Common myeloid progenitor, CD34-positive (primary cell): ENCODE results near the gene LARP1.

Source experiments
- CTCF ChIA-PET: fragments of 350-600 bp; sonication (Branson Sonifier 250); formaldehyde crosslinking; loops from one replicate; lab custom pipeline; 2021; ENCODE audit warnings: antibody characterized with exemption; lab: Charles Lee
- POLR2A ChIA-PET: fragments of 350-600 bp; sonication (Branson Sonifier 250); formaldehyde crosslinking; loops from one replicate; lab custom pipeline; 2021; ENCODE audit warnings: antibody characterized with exemption; lab: Charles Lee
- DNase-seq, 3 donors: peaks; one replicate each; pipeline versions ENCODE4 v3.0.0 to v3.0.0-alpha.2; 2013
- H3K27ac ChIP-seq, 2 experiments: 1 replicate in 1 of 2; 2 replicates in 1 of 2; pipeline ENCODE4 v1.7.0; 2013; ENCODE audit warnings: inconsistent platforms in 2 of 2, low read length in 2 of 2, mild to moderate bottlenecking in 2 of 2, low read depth in 1 of 2, moderate library complexity in 1 of 2; ENCODE audit not compliant: severe bottlenecking in 2 of 2, insufficient read depth in 1 of 2, poor library complexity in 1 of 2
- H3K27me3 ChIP-seq, 5 experiments: replicated peaks in 2 of 5; 1 replicate in 3 of 5; 2 replicates in 2 of 5; pipeline versions ENCODE4 v1.6.1 to v1.7.0; 2013; ENCODE audit warnings: low read length in 4 of 5, mild to moderate bottlenecking in 2 of 5, moderate library complexity in 2 of 5, inconsistent platforms in 1 of 5; ENCODE audit not compliant: insufficient read depth in 5 of 5, control insufficient read depth in 4 of 5
- H3K36me3 ChIP-seq, 4 experiments: 1 replicate in 2 of 4; 2 replicates in 2 of 4; pipeline versions ENCODE4 v1.6.1 to v1.7.0; 2013; ENCODE audit warnings: low read length in 3 of 4, control low read depth in 1 of 4, mild to moderate bottlenecking in 1 of 4; ENCODE audit not compliant: control insufficient read depth in 4 of 4, insufficient read depth in 4 of 4
- H3K4me1 ChIP-seq, 4 experiments: 1 replicate in 3 of 4; 2 replicates in 1 of 4; pipeline versions ENCODE4 v1.6.1 to v1.7.1; 2013; ENCODE audit warnings: low read length in 3 of 4, mild to moderate bottlenecking in 3 of 4, control low read depth in 1 of 4, inconsistent platforms in 1 of 4, moderate library complexity in 1 of 4; ENCODE audit not compliant: control insufficient read depth in 4 of 4, insufficient read depth in 4 of 4; ENCODE audit errors: control extremely low read depth in 1 of 4
- H3K4me3 ChIP-seq, 7 experiments: 1 replicate in 4 of 7; 2 replicates in 3 of 7; pipeline versions ENCODE4 v1.5.1 to v1.7.0; 2013; ENCODE audit warnings: mild to moderate bottlenecking in 7 of 7, low read length in 6 of 7, moderate library complexity in 6 of 7, inconsistent platforms in 2 of 7, low read depth in 2 of 7, control low read depth in 1 of 7; ENCODE audit not compliant: insufficient read depth in 4 of 7, control insufficient read depth in 1 of 7; ENCODE audit errors: extremely low read depth in 1 of 7
- H3K9me3 ChIP-seq, 5 experiments: 1 replicate in 4 of 5; 2 replicates in 1 of 5; pipeline versions ENCODE4 v1.6.1 to v1.7.1; 2013; ENCODE audit warnings: low read length in 4 of 5, mild to moderate bottlenecking in 2 of 5, inconsistent platforms in 1 of 5, low read depth in 1 of 5, moderate library complexity in 1 of 5; ENCODE audit not compliant: control insufficient read depth in 4 of 5, insufficient read depth in 2 of 5; ENCODE audit errors: control extremely low read depth in 1 of 5
- WGBS: methylation state at CpG from one replicate; pipeline ENCODE4 v1.1.5; 2013; ENCODE audit not compliant: insufficient coverage; 5-methylcytosine and 5-hydroxymethylcytosine counted together

Gene LARP1

DNA sequence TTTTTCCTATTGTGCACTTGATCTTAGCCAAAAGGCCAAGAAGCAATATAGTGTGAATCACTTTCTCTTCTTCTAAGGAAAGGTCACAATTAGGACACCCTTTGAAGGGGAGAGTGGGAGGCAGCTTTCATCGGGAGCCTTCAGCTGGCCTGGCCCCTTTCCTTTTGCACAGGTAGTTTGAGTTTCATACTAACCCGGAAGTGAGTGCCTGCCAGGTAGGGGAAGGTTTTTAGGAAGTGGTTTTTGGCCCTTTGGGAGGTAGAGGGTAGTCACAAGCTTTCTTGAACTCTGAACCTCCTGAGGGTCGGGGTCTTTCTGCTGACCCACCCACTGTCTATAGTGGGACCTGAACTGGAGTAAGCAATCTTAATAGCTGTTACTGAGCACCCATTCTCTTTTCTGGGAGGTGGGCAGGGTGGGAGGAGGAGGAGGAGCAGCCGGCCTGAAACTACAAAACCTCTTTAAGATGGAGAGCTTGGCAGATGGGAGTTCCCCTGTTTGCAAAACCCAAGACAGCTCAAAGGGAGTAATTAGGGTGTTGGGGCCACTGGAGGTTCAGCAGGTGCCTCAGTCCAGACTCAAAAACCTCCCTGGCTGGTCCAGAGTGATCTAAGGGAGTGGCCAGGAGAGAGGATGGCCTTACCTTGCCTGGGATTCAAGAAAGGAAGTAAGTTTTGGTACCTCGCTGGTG is 6.0 kb downstream of the LARP1 start:
- Histone ChIP-seq H3K9me3 (no peaks in the 10 kb centered on the region), H3K36me3 (peaks cover 0 to 15% (median 0%) of the 10 kb centered on the region in 4 experiments), H3K27ac (peak overlapping the region in 1 of 2 experiments; percentile 21), H3K4me3 (peak overlapping the region in 1 of 7 experiments; percentile 20), H3K4me1 (peaks cover 8 to 51% (median 40%) of the 10 kb centered on the region in 4 experiments), H3K27me3 (no peaks in the 10 kb centered on the region)
- ChIA-PET POLR2A (no interaction called here), CTCF (interaction anchor here (1.6 to 1.7 kb wide), 2 partner anchors 10 to 31 kb away, joined by 4 read pairs; no protein-coding TSS in a partner anchor)
- 100% methylated on average over 1 of the region's 5 CpGs for WGBS
- DNase-seq: no peak

DNA sequence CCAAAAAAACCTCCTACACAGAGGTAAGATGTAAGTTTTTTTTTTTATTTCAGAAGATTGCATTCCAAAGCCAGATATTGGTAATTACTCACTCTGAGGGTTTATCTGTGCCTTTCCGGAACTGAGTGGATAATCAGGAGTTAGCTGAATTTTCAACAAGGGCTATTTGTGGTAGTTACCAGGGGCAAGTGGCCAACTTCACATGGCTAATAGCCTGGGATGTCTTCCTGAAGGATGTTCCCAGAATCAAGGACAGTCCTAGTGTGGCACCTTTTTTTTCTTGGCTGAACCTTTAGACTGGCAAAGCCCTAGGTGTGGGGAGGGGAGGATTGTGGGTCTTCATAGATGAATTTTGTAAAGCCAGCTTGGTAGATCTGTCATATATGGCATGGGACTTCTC is 7.1 kb downstream of the LARP1 start:
- DNase-seq: no peak
- no peaks in the 10 kb centered on the region for H3K27me3 ChIP-seq
- 100% methylated on average over 1 of the region's 1 CpG for WGBS
- H3K36me3 ChIP-seq: peaks cover 0 to 16% (median 0%) of the 10 kb centered on the region in 4 experiments
- H3K9me3 ChIP-seq: no peaks in the 10 kb centered on the region
- peaks cover 11 to 59% (median 49%) of the 10 kb centered on the region in 4 experiments for H3K4me1 ChIP-seq
- ChIA-PET CTCF (interaction anchor here (0.5 to 1.6 kb wide), 2 partner anchors 9 to 48 kb away, joined by 3 to 4 read pairs; no protein-coding TSS in a partner anchor), POLR2A (no interaction called here)
- peak overlapping the region in 1 of 2 experiments; percentile 38 for H3K27ac ChIP-seq
- H3K4me3 ChIP-seq: no peak overlapping the region

DNA sequence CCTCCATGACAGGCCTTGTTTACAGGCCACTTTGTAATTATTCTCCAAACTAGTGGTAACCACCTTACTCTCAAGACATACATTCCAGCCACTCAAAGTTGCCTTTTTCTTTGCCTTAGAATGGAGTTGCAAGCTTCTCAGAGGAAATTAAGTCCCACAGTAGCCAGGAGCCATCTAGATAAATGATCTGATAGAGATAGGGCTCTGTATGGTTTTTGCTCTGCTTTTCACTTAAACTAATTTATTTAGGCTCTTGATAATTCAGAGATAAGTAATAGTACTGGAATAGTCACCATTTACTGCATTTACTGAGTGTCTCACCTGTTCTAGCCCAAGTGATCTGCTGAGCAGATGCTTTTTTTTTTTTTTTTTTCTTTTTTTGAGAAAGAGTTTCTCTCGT is 7.5 kb downstream of the LARP1 start:
- Histone ChIP-seq H3K4me3 (no peak overlapping the region), H3K27ac (no peak overlapping the region), H3K9me3 (no peaks in the 10 kb centered on the region), H3K36me3 (peaks cover 0 to 16% (median 0%) of the 10 kb centered on the region in 4 experiments), H3K27me3 (no peaks in the 10 kb centered on the region), H3K4me1 (peaks cover 13 to 61% (median 50%) of the 10 kb centered on the region in 4 experiments)
- WGBS: no CpG with 5 or more reads among the region's 1 CpG
- CTCF ChIA-PET: no interaction called here
- POLR2A ChIA-PET: interaction anchor here (0.6 kb wide), 1 partner anchor 26 kb away, joined by 3 read pairs; no protein-coding TSS in a partner anchor
- no peak for DNase-seq

DNA sequence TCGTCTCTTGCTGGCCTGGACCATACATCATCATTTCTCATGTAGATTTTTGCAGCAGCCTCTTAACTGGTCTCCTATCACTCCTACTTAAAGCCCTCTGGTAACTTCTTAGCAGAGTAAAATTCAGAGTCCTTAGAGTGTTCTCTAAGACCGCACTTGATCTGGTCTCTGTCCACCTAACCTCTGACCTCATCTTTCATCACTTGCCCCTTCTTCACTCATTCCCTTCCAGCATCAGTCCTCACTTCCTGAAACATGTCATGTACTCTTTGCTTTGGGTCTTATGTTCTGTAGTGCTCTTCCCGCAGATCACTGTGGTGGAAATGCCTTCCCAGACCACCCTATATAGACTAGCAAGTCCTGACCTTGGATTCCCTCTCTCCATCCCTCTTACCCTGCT is 9.8 kb downstream of the LARP1 start:
- peaks cover 0 to 16% (median 1%) of the 10 kb centered on the region in 4 experiments for H3K36me3 ChIP-seq
- 81% methylated on average over 3 of the region's 3 CpGs for WGBS
- DNase-seq: no peak
- peaks cover 9 to 56% (median 43%) of the 10 kb centered on the region in 4 experiments for H3K4me1 ChIP-seq
- POLR2A ChIA-PET: no interaction called here
- CTCF ChIA-PET: no interaction called here
- no peaks in the 10 kb centered on the region for H3K27me3 ChIP-seq
- H3K27ac ChIP-seq: no peak overlapping the region
- H3K4me3 ChIP-seq: no peak overlapping the region
- H3K9me3 ChIP-seq: no peaks in the 10 kb centered on the region

DNA sequence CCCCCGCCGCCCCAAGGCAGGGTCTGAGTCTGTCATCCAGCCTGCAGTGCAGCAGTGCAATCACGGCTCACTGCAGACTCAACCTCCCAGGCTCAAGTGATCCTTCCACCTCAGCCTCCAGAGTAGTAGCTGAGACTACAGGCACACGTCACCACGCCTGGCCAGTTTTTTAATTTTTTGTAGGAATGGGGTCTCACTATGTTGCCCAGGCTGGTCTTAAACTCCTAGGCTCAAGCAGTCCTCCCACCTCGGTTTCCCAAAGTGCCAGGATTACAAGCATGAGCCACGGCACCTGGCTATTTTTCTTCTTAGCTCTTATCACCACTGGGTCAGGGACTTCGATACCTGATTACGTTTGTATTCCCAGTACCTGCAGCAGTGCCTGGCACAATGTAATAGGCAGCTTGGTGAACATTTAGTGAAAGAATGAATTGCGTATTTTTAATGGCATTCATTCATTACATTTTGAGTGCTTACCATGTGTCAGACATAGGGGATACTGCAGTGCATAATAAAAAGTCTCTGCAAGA is 10.3 kb downstream of the LARP1 start:
- CTCF ChIA-PET: interaction anchor here (1.2 to 1.6 kb wide), 2 partner anchors 10 to 36 kb away, joined by 3 to 4 read pairs; no protein-coding TSS in a partner anchor
- peaks cover 9 to 57% (median 44%) of the 10 kb centered on the region in 4 experiments for H3K4me1 ChIP-seq
- H3K27ac ChIP-seq: no peak overlapping the region
- no peaks in the 10 kb centered on the region for H3K9me3 ChIP-seq
- POLR2A ChIA-PET: no interaction called here
- peaks cover 0 to 18% (median 1%) of the 10 kb centered on the region in 4 experiments for H3K36me3 ChIP-seq
- no peak overlapping the region for H3K4me3 ChIP-seq
- DNase-seq: no peak
- 98% methylated on average over 7 of the region's 10 CpGs for WGBS
- no peaks in the 10 kb centered on the region for H3K27me3 ChIP-seq

DNA sequence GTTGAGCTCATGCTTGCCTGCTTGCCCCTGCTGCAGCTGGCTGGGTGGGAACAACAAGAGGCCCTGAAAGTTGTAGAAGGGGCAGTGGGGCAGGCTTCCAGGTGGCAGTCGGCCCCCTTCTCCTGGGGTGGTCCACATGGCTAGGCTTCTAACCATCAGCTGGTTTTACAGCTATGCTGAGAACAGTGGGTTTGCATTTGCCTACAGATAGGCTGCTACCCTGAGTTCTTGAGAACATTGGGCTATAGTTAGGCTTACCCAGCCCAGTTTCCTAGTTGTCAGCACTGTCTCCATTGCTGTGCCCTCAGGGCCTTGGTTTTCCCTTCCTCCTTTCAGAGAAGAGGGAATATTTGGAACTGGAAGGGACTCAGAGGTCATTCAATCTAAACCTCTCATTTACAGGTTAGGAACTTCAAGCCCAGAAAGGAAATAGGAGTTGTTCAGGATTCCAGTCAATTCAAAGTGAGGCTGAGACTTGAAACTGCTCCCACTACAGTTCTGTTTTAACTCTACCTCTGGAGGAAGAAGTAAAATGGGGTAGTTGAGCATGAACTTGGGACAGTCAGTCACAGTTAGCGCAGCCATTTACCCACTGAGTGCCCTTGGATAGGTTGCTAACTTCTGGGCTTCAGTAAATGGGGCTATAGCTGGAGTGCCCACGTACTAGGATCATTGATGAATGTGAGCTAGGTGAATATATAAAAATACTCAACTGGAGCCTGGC is 11.5 kb downstream of the LARP1 start:
- ChIA-PET POLR2A (no interaction called here), CTCF (interaction anchor here (1.1 to 2.3 kb wide), 6 partner anchors 9 to 116 kb away, joined by 3 to 8 read pairs (median 4); no protein-coding TSS in a partner anchor)
- Histone ChIP-seq H3K27ac (peak overlapping the region in 1 of 2 experiments; percentile 18), H3K4me1 (peaks cover 6 to 58% (median 40%) of the 10 kb centered on the region in 4 experiments), H3K9me3 (no peaks in the 10 kb centered on the region), H3K27me3 (no peaks in the 10 kb centered on the region), H3K36me3 (peaks cover 0 to 21% (median 1%) of the 10 kb centered on the region in 4 experiments), H3K4me3 (no peak overlapping the region)
- 94% methylated on average over 3 of the region's 3 CpGs for WGBS
- DNase-seq: no peak
